Measurements from ENCODE around the gene NVL. TPM values are rescaled to one million over a fixed set of nuclear protein-coding genes. Genes with fewer than 3 reads are reported as not detected.

Gene NVL
- total RNA-seq, 1 donor from 2014 or later = 36.2 TPM

GRCh38 chr1:224181453-224181810, 148.5 kb downstream of the NVL start:
- Histone ChIP-seq H3K9me3 (ENCODE audit: insufficient read depth, low read depth, low read length) (no peaks in the 10 kb centered on the region), H3K79me2 (ENCODE audit: insufficient read depth, low read length) (peaks cover 33% of the 10 kb centered on the region), H3K4me3 (ENCODE audit: insufficient read depth, low read depth, low read length) (no peak overlapping the region), H2AFZ (ENCODE audit: low read depth, low read length) (no peak overlapping the region), H3K4me1 (ENCODE audit: insufficient read depth, low read length) (peaks cover 11% of the 10 kb centered on the region), H3K36me3 (ENCODE audit: insufficient read depth, low read length) (no peaks in the 10 kb centered on the region), H3K4me2 (ENCODE audit: low read length) (no peak overlapping the region), H3K27me3 (ENCODE audit: insufficient read depth, low read length) (no peaks in the 10 kb centered on the region), H4K20me1 (ENCODE audit: insufficient read depth, low read length) (peaks cover 23% of the 10 kb centered on the region), H3K27ac (ENCODE audit: low read depth, low read length) (no peak overlapping the region), H3K9ac (ENCODE audit: low read length) (no peak overlapping the region)
- no peak for DNase-seq (ENCODE audit: low read depth)
- TF ChIP-seq CTCF (IDR thresholded peaks at IDR 0.05; ENCODE audit: insufficient read depth, low read depth, low read length) (no peak), EZH2 (IDR thresholded peaks at IDR 0.05; ENCODE audit: insufficient read depth, low read length) (no peak)
- Mint-ChIP-seq H3K27me3 (ENCODE audit: low read depth, unreplicated experiment) (no peaks in the 10 kb centered on the region), H3K36me3 (ENCODE audit: low read depth, unreplicated experiment) (peaks cover 6% of the 10 kb centered on the region), H3K4me3 (ENCODE audit: unreplicated experiment) (peak overlapping the region; percentile 68), H3K27ac (ENCODE audit: unreplicated experiment) (no peak overlapping the region), H3K9me3 (ENCODE audit: unreplicated experiment) (no peaks in the 10 kb centered on the region), H3K4me1 (ENCODE audit: low read depth, unreplicated experiment) (peaks cover 6% of the 10 kb centered on the region)
- no peak for FAIRE-seq

- Histone ChIP-seq H3K27ac (ENCODE audit: low read depth, low read length) (no peak overlapping the region), H4K20me1 (ENCODE audit: insufficient read depth, low read length) (peaks cover 20% of the 10 kb centered on the region), H2AFZ (ENCODE audit: low read depth, low read length) (no peak overlapping the region), H3K79me2 (ENCODE audit: insufficient read depth, low read length) (peaks cover 28% of the 10 kb centered on the region), H3K4me1 (ENCODE audit: insufficient read depth, low read length) (peaks cover 11% of the 10 kb centered on the region), H3K4me2 (ENCODE audit: low read length) (no peak overlapping the region), H3K36me3 (ENCODE audit: insufficient read depth, low read length) (no peaks in the 10 kb centered on the region), H3K9ac (ENCODE audit: low read length) (no peak overlapping the region), H3K9me3 (ENCODE audit: insufficient read depth, low read depth, low read length) (no peaks in the 10 kb centered on the region), H3K27me3 (ENCODE audit: insufficient read depth, low read length) (no peaks in the 10 kb centered on the region), H3K4me3 (ENCODE audit: insufficient read depth, low read depth, low read length) (no peak overlapping the region)
- no peak overlapping the region for H3K4me3 Mint-ChIP-seq (ENCODE audit: unreplicated experiment)
- FAIRE-seq (no peak), DNase-seq (ENCODE audit: low read depth) (no peak)
- H3K27ac Mint-ChIP-seq (ENCODE audit: unreplicated experiment) = no peak overlapping the region
- peaks cover 6% of the 10 kb centered on the region for H3K36me3 Mint-ChIP-seq (ENCODE audit: low read depth, unreplicated experiment)
- TF ChIP-seq CTCF (IDR thresholded peaks at IDR 0.05; ENCODE audit: insufficient read depth, low read depth, low read length) (no peak), EZH2 (IDR thresholded peaks at IDR 0.05; ENCODE audit: insufficient read depth, low read length) (no peak)
- H3K4me1 Mint-ChIP-seq (ENCODE audit: low read depth, unreplicated experiment) = peaks cover 6% of the 10 kb centered on the region
- no peaks in the 10 kb centered on the region for H3K27me3 Mint-ChIP-seq (ENCODE audit: low read depth, unreplicated experiment)
- no peaks in the 10 kb centered on the region for H3K9me3 Mint-ChIP-seq (ENCODE audit: unreplicated experiment)
Observed at GRCh38 chr1:224180783-224181452, 149.1 kb downstream of the NVL start.

GRCh38 chr1:224178894-224179293, 151.1 kb downstream of the NVL start:
- peaks cover 7% of the 10 kb centered on the region for H3K79me2 ChIP-seq (ENCODE audit: insufficient read depth, low read length)
- no peak overlapping the region for H3K27ac Mint-ChIP-seq (ENCODE audit: unreplicated experiment)
- H4K20me1 ChIP-seq (ENCODE audit: insufficient read depth, low read length) = no peaks in the 10 kb centered on the region
- H3K9me3 ChIP-seq (ENCODE audit: insufficient read depth, low read depth, low read length) = no peaks in the 10 kb centered on the region
- no peaks in the 10 kb centered on the region for H3K36me3 ChIP-seq (ENCODE audit: insufficient read depth, low read length)
- H3K36me3 Mint-ChIP-seq (ENCODE audit: low read depth, unreplicated experiment) = no peaks in the 10 kb centered on the region
- no peak for TF ChIP-seq EZH2 (IDR thresholded peaks at IDR 0.05; ENCODE audit: insufficient read depth, low read length)
- no peak for TF ChIP-seq CTCF (IDR thresholded peaks at IDR 0.05; ENCODE audit: insufficient read depth, low read depth, low read length)
- H3K27me3 Mint-ChIP-seq (ENCODE audit: low read depth, unreplicated experiment) = peaks cover 3% of the 10 kb centered on the region
- H3K9ac ChIP-seq (ENCODE audit: low read length) = no peak overlapping the region
- peaks cover 5% of the 10 kb centered on the region for H3K4me1 ChIP-seq (ENCODE audit: insufficient read depth, low read length)
- H3K4me3 Mint-ChIP-seq (ENCODE audit: unreplicated experiment) = no peak overlapping the region
- H3K4me3 ChIP-seq (ENCODE audit: insufficient read depth, low read depth, low read length) = no peak overlapping the region
- H3K4me1 Mint-ChIP-seq (ENCODE audit: low read depth, unreplicated experiment) = no peaks in the 10 kb centered on the region
- no peak overlapping the region for H3K4me2 ChIP-seq (ENCODE audit: low read length)
- no peaks in the 10 kb centered on the region for H3K9me3 Mint-ChIP-seq (ENCODE audit: unreplicated experiment)
- DNase-seq (ENCODE audit: low read depth) = no peak
- no peak overlapping the region for H2AFZ ChIP-seq (ENCODE audit: low read depth, low read length)
- H3K27me3 ChIP-seq (ENCODE audit: insufficient read depth, low read length) = no peaks in the 10 kb centered on the region
- FAIRE-seq = no peak
- no peak overlapping the region for H3K27ac ChIP-seq (ENCODE audit: low read depth, low read length)

Measured in astrocyte (in vitro differentiated cells and primary cell).